HepG2 (cell line): ENCODE measurements around the gene PLCG2. TPM values are rescaled to one million over a fixed set of nuclear protein-coding genes. Genes with fewer than 3 reads are reported as not detected.

ENCODE experiments used
- BRD4 ChIP-seq: sonication (generic); formaldehyde crosslinking; IDR thresholded peaks from 2 replicates; pipeline ENCODE4 v1.4.0; 2020; ENCODE audit warnings: missing genetic modification reagents
- ELF1 ChIP-seq: sonication (generic); formaldehyde crosslinking; IDR thresholded peaks from 2 replicates; pipeline ENCODE4 v1.4.0; 2020; ENCODE audit warnings: missing genetic modification reagents
- FOXO4 ChIP-seq: sonication (generic); formaldehyde crosslinking; conservative IDR thresholded peaks from 2 replicates; pipeline ENCODE4 v1.8.1; 2023; ENCODE audit warnings: missing genetic modification reagents
- GABPA ChIP-seq, 2 experiments: IDR thresholded peaks; 2 replicates each; pipeline ENCODE4 v1.6.1; 2011 to 2016; ENCODE audit warnings: low read depth in 2 of 2, low read length in 1 of 2, missing biosample characterization in 1 of 2, missing genetic modification characterization in 1 of 2
- GABPB1 ChIP-seq: IDR thresholded peaks from 2 replicates; pipeline ENCODE4 v1.6.1; 2016; ENCODE audit warnings: mild to moderate bottlenecking, missing genetic modification reagents, moderate library complexity, missing compliant biosample characterization
- HNRNPL ChIP-seq: fragments of 200-400 bp; formaldehyde crosslinking; IDR thresholded peaks from 2 replicates; pipeline ENCODE4 v1.6.1; 2017; ENCODE audit warnings: mild to moderate bottlenecking, low read depth, low read length
- KDM4B ChIP-seq: sonication (generic); formaldehyde crosslinking; IDR thresholded peaks from 2 replicates; pipeline ENCODE4 v1.4.0; 2020; ENCODE audit warnings: missing genetic modification reagents
- KDM5A ChIP-seq: fragments of 200-600 bp; sonication (generic); IDR thresholded peaks from 2 replicates; pipeline ENCODE4 v1.7.0; 2018; ENCODE audit warnings: antibody characterized with exemption, mild to moderate bottlenecking, low read length, borderline replicate concordance
- MYC ChIP-seq: sonication (generic); formaldehyde crosslinking; IDR thresholded peaks from 2 replicates; pipeline ENCODE4 v1.9.0; 2021; ENCODE audit warnings: missing genetic modification reagents, borderline replicate concordance
- NR2F6 ChIP-seq, 2 experiments: IDR thresholded peaks; 2 replicates each; pipeline ENCODE4 v1.6.1; 2016; ENCODE audit warnings: antibody characterized with exemption in 1 of 2, mild to moderate bottlenecking in 1 of 2
- NRL ChIP-seq: sonication (generic); formaldehyde crosslinking; IDR thresholded peaks from 2 replicates; pipeline ENCODE4 v1.5.0; 2020; ENCODE audit warnings: missing genetic modification reagents, mild to moderate bottlenecking, moderate library complexity, borderline replicate concordance
- POGZ ChIP-seq: sonication (generic); formaldehyde crosslinking; IDR thresholded peaks from 2 replicates; pipeline ENCODE4 v1.4.0; 2020; ENCODE audit warnings: mild to moderate bottlenecking, missing genetic modification reagents
- SALL1 ChIP-seq: sonication (generic); formaldehyde crosslinking; IDR thresholded peaks from 2 replicates; pipeline ENCODE4 v1.8.0; 2022; ENCODE audit warnings: mild to moderate bottlenecking, missing genetic modification reagents
- SRSF4 ChIP-seq: fragments of 200-400 bp; formaldehyde crosslinking; IDR thresholded peaks from one replicate; pipeline ENCODE4 v1.6.1; 2018; ENCODE audit warnings: mild to moderate bottlenecking, low read depth, low read length, moderate library complexity; ENCODE audit not compliant: poor library complexity, severe bottlenecking
- TEAD2 ChIP-seq: sonication (generic); formaldehyde crosslinking; IDR thresholded peaks from 2 replicates; pipeline ENCODE4 v1.9.0; 2021; ENCODE audit warnings: missing genetic modification reagents
- TOPORS ChIP-seq: sonication (generic); formaldehyde crosslinking; IDR thresholded peaks from 2 replicates; pipeline ENCODE4 v1.8.0; 2023; ENCODE audit warnings: mild to moderate bottlenecking, missing genetic modification reagents
- YEATS2 ChIP-seq: sonication (generic); formaldehyde crosslinking; IDR thresholded peaks from 2 replicates; pipeline ENCODE4 v1.4.0; 2020; ENCODE audit warnings: missing genetic modification reagents, borderline replicate concordance
- ZFP41 ChIP-seq: sonication (generic); formaldehyde crosslinking; IDR thresholded peaks from 2 replicates; pipeline ENCODE4 v1.4.0; 2020; ENCODE audit warnings: mild to moderate bottlenecking, missing genetic modification reagents, borderline replicate concordance
- ZNF234 ChIP-seq: sonication (generic); formaldehyde crosslinking; conservative IDR thresholded peaks from 2 replicates; pipeline ENCODE4 v1.5.1; 2020; ENCODE audit warnings: mild to moderate bottlenecking, missing genetic modification reagents
- ZNF292 ChIP-seq: sonication (generic); formaldehyde crosslinking; IDR thresholded peaks from 2 replicates; pipeline ENCODE4 v1.8.1; 2022; ENCODE audit warnings: mild to moderate bottlenecking, low read depth, missing genetic modification reagents, borderline replicate concordance
- ZNF333 ChIP-seq: sonication (generic); formaldehyde crosslinking; IDR thresholded peaks from 2 replicates; pipeline ENCODE4 v1.4.0; 2020; ENCODE audit warnings: mild to moderate bottlenecking, missing genetic modification reagents, borderline replicate concordance
- ZNF354B ChIP-seq: sonication (generic); formaldehyde crosslinking; IDR thresholded peaks from 2 replicates; pipeline ENCODE4 v1.8.0; 2022; ENCODE audit warnings: mild to moderate bottlenecking, missing genetic modification reagents
- ZNF441 ChIP-seq: sonication (generic); formaldehyde crosslinking; IDR thresholded peaks from 2 replicates; pipeline ENCODE4 v1.7.0; 2021; ENCODE audit warnings: missing genetic modification reagents, borderline replicate concordance
- ZNF576 ChIP-seq: sonication (generic); formaldehyde crosslinking; IDR thresholded peaks from 2 replicates; pipeline ENCODE4 v1.4.0; 2020; ENCODE audit warnings: mild to moderate bottlenecking, missing genetic modification reagents
- ZNF703 ChIP-seq: sonication (generic); formaldehyde crosslinking; IDR thresholded peaks from 2 replicates; pipeline ENCODE4 v1.5.1; 2020; ENCODE audit warnings: missing genetic modification reagents, mild to moderate bottlenecking, moderate library complexity, borderline replicate concordance
- ZNF777 ChIP-seq: sonication (generic); formaldehyde crosslinking; IDR thresholded peaks from 2 replicates; pipeline ENCODE4 v1.4.0; 2020; ENCODE audit warnings: missing genetic modification reagents
- ZNF784 ChIP-seq: sonication (generic); formaldehyde crosslinking; IDR thresholded peaks from 2 replicates; pipeline ENCODE4 v1.5.1; 2020; ENCODE audit warnings: missing genetic modification reagents, mild to moderate bottlenecking, borderline replicate concordance
- ZZZ3 ChIP-seq: sonication (generic); formaldehyde crosslinking; IDR thresholded peaks from 2 replicates; pipeline ENCODE4 v1.4.0; 2020; ENCODE audit warnings: missing genetic modification reagents, mild to moderate bottlenecking, borderline replicate concordance
- polyA plus RNA-seq, 8 experiments: library from polyadenylated mRNA; depleted of rRNA in 3 of 8; stranded (reverse) in 7 of 8; unstranded in 1 of 8; fragments of >200 nt; fragmentation: Illumina TruSeq in 4 of 8; extraction: Trizol in 4 of 8; gene quantifications; 2 replicates each; pipeline versions ENCODE4 v1.2.1 to v1.2.3, GENCODE V29; 2011 to 2016; ENCODE audit warnings: low read depth in 4 of 8, missing spikeins in 1 of 8, mixed read lengths in 1 of 8; ENCODE audit not compliant: insufficient read depth in 1 of 8
- total RNA-seq, 5 experiments: library from RNA; depleted of rRNA; stranded (reverse); fragments of >200 nt; fragmentation: Illumina TruSeq; extraction: Trizol; gene quantifications; 2 replicates each; pipeline ENCODE4 v1.2.3, GENCODE V29; 2016; ENCODE audit warnings: low read depth in 1 of 5

The PLCG2 gene
- total and polyA plus RNA-seq, 2 of the 13 experiments (the other 11 are each of a cell fraction or from before 2014, with no cell fraction given): 0.13 to 0.18 TPM

GRCh38 chr16:81752225-81752875 is 26.7 kb upstream of the PLCG2 start (continued):
- TF ChIP-seq ZZZ3 (CRISPR knock-in tag): no peak
- TF ChIP-seq ELF1 (CRISPR knock-in tag): peak; percentile 32; the same call in 1 of the 2 replicates
- no peak for TF ChIP-seq POGZ (CRISPR knock-in tag)
- no peak for TF ChIP-seq ZFP41 (CRISPR knock-in tag)
- TF ChIP-seq ZNF441 (CRISPR knock-in tag): no peak
- no peak for TF ChIP-seq NR2F6 (IDR thresholded peaks at IDR 0.05)
- TF ChIP-seq NR2F6 (CRISPR knock-in tag; IDR thresholded peaks at IDR 0.05): no peak
- TF ChIP-seq ZNF333 (CRISPR knock-in tag): 0 out of 2 replicates have a peak, but pooled peaks have one; percentile 16
- TF ChIP-seq TOPORS (CRISPR knock-in tag): no peak
- TF ChIP-seq MYC: 0 out of 2 replicates have a peak, but pooled peaks have one; percentile 22
- no peak for TF ChIP-seq ZNF576 (CRISPR knock-in tag)
- no peak for TF ChIP-seq SALL1 (CRISPR knock-in tag)
- TF ChIP-seq GABPA (IDR thresholded peaks at IDR 0.05; ENCODE audit: low read depth, low read length): no peak
- no peak for TF ChIP-seq GABPA (CRISPR knock-in tag; IDR thresholded peaks at IDR 0.05; ENCODE audit: low read depth)
- no peak for TF ChIP-seq TEAD2
- TF ChIP-seq KDM4B: no peak
- peak; percentile 7; the same call in 1 of the 2 replicates for TF ChIP-seq ZNF777 (CRISPR knock-in tag)
- TF ChIP-seq ZNF784 (CRISPR knock-in tag): no peak
- peak; percentile 35; the same call in 1 of the 2 replicates for TF ChIP-seq GABPB1 (CRISPR knock-in tag)
- no peak for TF ChIP-seq YEATS2 (CRISPR knock-in tag)
- TF ChIP-seq ZNF234: no peak
- no peak for TF ChIP-seq BRD4 (CRISPR knock-in tag)
- TF ChIP-seq SRSF4: no peak
- TF ChIP-seq ZNF703 (CRISPR knock-in tag): no peak
- no peak for TF ChIP-seq KDM5A
- 0 out of 2 replicates have a peak, but pooled peaks have one; percentile 10 for TF ChIP-seq NRL (CRISPR knock-in tag)
- peak; percentile 86; the same call in 1 of the 2 replicates for TF ChIP-seq FOXO4 (CRISPR knock-in tag)
- TF ChIP-seq ZNF292 (CRISPR knock-in tag): 0 out of 2 replicates have a peak, but pooled peaks have one; percentile 41
- TF ChIP-seq HNRNPL: 0 out of 2 replicates have a peak, but pooled peaks have one; percentile 57
- no peak for TF ChIP-seq ZNF354B (CRISPR knock-in tag)
